GM18520 (cell line): ENCODE results near the gene IL18RAP.

Experiments used
- ATAC-seq: cut with Tn5 transposase; IDR thresholded peaks from one replicate; pipeline ENCODE4 v1.9.1; 2021; ENCODE audit not compliant: unreplicated experiment

IL18RAP gene

DNA sequence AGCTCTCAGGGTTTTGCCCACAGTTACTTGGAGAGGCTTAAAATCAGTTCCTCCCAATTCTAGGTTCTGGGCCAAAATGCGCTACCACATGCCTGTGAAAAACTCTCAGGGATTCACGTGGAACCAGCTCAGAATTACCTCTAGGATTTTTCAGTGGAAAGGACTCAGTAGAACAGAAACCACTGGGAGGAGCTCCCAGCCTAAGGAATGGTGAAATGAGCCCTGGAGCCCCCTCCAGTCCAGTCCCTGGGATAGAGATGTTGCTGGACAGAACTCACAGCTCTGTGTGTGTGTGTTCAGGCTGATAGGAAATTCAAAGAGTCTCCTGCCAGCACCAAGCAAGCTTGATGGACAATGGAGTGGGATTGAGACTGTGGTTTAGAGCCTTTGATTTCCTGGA, 29.0 kb downstream of the IL18RAP start:
- no peak for ATAC-seq

- ATAC-seq = no peak
Observed at GRCh38 chr2:102453501-102453900, 30.5 kb downstream of the IL18RAP start.

DNA sequence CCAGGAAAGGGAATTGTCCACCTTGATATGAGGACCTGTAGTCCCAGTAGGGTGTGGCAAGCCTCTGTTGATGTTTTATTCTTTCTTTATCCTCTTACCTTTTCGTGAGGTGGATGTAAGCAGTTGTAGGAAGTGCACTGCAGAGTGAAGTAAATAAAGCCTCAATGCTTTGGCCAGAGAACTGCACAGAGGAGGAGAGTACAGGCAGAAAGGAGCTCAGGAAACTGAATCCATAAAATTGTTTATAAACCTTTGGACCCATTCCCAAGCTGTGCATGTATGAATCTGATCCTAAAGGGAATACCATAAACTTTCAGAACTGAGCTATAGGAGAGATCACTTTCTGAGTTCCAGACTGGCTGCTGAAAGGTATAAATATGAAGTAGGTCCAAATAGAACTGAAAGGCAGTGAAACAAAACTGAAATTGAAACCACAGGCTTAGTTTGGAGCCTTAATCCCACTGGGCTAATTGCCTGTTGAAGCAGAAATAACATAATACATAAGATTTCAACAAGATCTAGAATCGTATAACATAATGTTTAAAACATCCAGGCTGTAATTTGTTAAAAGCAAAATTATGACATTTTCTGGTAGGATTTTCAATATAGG, 32.2 kb downstream of the IL18RAP start:
- no peak for ATAC-seq

DNA sequence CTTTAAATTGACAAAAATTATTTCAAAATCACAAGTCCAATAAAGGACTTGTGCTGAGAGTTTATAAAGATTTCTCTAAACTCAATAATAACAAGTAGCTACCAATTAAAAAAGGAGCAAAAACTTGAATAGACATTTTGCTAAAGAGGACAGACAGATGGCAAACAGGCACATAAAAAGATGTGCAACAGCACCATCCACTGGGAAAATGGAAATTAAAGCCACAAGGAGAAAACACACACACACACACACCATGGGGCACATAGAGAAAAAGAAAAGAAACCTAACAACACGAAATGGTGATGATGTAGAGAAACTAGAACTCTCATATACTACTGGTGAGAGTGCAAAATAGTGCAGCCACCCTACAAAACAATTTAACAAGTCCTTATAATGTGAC, 37.5 kb downstream of the IL18RAP start:
- ATAC-seq = no peak

GRCh38 chr2:102461188-102461587, 38.2 kb downstream of the IL18RAP start:
- ATAC-seq = no peak

DNA sequence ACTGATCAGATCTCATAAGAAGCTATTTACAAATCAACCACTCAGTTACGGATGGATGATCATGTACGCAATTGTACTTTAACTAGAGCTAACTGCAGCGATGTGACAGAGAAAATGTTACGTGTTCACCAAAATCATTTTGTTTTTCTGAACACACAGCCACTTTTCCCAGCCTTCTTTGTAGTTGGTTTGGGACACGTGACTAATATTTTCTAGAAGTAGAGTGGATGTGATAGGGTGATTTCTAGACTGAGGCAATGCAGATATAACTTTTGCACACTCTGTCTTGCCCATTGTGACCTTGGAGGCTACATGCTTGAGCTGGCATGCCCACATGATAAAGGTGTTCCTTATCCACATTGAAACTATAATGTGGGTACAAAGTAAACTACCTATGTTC, 40.2 kb downstream of the IL18RAP start:
- ATAC-seq = no peak

DNA sequence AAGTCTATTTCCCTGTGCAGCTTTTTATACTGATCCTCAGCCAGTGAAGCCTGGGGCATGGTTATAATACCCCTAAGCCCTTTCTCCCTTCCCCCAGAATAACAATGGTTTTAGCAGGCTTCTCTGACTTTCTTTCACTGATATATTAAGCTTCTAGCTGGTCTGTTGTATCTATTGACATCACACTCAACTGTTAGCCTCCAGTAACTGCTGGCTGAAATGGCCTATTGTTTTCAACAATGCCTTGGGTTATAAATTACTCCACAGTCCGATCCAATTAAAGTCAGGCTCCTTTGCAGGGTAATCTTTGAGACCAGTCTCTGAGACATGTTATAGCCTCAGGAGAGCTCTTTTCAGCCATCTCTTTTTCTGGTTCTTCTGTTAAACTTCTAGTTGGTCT, 47.2 kb downstream of the IL18RAP start:
- ATAC-seq = no peak

- ATAC-seq = no peak
Observed at GRCh38 chr2:102473020-102473419, 50.1 kb downstream of the IL18RAP start, which contains the start of gene SLC9A4. SLC9A4 (plus strand) TSS chr2:102473226; CDS start chr2:102473760, 534 bp downstream.

DNA sequence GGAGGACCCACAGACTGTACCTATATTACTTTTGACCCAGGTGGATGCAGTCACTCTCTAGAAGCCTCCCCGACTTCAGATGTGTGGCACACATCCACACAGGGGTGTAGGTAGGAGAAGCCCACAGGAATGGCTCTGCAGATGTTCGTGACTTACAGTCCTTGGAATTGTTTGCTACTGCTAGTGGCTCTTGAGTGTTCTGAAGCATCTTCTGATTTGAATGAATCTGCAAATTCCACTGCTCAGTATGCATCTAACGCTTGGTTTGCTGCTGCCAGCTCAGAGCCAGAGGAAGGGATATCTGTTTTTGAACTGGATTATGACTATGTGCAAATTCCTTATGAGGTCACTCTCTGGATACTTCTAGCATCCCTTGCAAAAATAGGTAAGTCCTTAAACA, 50.7 kb downstream of the IL18RAP start:
- no peak for ATAC-seq

GRCh38 chr2:102474785-102475184, 51.8 kb downstream of the IL18RAP start:
- no peak for ATAC-seq

DNA sequence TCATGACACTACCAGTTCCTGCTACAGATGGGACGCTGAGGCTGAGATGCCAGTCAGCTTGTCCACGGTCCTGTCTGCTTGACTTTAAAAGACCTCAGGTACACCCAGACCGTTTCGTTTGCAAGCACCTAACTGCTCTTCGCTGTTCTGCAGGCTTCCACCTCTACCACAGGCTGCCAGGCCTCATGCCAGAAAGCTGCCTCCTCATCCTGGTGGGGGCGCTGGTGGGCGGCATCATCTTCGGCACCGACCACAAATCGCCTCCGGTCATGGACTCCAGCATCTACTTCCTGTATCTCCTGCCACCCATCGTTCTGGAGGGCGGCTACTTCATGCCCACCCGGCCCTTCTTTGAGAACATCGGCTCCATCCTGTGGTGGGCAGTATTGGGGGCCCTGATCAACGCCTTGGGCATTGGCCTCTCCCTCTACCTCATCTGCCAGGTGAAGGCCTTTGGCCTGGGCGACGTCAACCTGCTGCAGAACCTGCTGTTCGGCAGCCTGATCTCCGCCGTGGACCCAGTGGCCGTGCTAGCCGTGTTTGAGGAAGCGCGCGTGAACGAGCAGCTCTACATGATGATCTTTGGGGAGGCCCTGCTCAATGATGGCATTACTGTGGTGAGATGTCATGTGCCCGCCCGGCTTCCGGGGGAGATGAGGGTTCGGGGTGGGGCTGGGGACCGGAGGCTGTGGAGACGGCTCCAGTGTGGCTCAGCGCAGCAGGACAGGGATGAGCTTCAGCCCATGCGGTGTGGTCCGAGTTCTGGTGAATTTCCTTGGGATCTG, 55.9 kb downstream of the IL18RAP start:
- no peak for ATAC-seq

DNA sequence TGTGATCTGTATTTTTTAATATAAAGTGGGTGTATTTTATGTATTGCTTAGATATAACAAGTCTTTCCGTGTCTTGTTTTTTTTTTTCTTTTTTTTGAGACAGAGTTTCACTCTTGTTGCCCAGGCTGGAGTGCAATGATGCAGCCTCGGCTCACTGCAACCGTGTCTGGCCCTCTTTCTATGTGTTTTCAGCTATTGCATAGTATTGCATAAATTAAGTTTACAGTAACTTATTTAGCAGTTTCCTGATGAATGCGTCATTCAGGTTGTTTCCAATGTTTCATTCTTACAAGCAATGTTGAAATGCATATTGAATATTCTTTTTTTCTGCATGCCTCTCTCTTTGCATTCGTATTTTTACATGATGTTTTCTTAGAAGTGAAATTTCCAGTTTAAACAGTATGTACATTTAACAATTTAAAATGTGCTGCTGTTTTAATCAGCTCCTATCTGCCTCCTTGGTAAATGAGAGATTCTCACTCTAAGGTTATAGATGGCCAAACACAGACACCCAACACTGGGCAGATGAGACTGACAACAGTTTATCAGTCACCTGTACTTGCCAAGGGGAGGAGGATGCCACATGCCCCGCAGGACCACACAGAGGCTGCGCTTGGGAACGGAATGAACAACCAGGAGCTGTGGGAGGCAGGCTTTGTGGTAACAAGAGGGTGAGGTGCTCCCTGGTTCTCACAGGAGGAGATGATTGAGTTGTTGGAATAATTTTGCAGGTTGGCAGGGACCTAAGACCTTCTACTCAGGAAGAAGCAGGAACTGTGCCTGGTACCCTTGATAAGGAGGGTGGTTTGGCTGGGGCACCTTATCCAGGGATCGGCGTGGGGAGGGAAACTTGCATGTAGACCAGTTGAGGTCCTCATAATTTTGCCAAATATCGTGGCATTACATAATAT, 57.6 kb downstream of the IL18RAP start:
- no peak for ATAC-seq

GRCh38 chr2:102481931-102482330, 59.0 kb downstream of the IL18RAP start:
- no peak for ATAC-seq

- ATAC-seq = no peak
Observed at GRCh38 chr2:102483086-102483485, 60.1 kb downstream of the IL18RAP start.

DNA sequence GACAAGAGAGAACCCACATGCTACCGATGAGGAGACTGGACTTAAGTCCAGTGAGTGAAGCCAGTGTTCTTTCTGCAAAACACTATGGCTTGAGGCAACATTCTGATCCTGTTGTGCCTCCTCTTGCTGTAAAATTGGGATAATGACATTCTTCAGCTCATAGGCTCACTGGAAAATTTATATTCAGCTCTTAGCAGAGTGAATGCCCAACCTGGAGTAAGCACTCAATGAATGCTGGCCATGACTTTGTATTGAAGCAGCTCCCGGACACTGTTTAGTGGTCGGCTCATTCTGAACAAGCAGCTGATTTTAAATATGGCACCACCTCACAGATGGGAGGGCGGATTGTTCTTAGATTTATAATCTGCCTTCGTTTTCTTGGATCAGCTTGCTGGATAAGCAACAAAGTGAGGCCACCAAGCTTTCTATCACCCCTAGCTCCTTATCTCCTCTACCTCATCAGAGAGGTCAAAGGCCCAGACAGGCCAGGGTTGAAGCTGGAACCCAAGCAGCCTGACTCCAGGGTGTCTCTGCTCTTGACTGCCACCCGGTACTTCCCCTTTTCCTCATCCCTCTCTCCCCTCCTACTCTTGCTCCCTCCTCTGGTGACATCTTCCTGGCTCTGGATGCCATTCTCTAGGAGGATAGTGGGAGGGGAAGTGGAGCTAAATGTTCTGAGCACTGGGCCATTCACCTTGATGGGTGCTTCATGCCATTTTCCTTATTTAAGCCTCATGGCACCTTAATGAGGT, 61.5 kb downstream of the IL18RAP start:
- ATAC-seq = no peak

DNA sequence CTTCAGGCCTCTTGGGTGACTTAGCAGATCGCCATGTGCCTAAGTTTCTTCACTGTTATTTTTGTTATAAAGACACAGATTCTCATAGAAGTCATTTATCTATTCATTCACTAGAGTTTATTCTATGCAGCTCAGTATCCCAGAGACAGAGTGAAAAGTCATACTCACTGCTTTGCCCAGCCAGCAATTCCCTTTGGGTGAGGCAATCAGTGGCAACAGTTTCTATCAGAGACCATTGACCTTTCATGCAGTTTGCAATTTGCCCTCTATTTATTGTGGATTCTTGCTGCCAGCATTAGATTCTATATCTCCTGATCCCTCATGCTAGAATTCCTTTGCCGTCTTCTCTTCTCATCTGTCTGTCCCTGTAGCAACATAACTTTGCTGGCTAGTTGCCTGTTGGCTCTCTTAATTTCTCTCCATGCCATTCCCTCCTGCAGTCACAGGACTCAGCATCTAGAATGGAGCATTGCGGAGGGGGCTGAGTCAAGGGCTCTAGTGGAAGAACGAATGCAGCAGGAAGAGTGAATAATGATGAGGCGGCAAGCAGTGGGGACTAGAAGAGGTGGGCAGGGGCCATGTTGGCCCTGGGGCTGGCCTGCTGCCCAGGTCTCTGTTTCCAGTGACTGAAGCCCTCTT, 62.3 kb downstream of the IL18RAP start:
- no peak for ATAC-seq

DNA sequence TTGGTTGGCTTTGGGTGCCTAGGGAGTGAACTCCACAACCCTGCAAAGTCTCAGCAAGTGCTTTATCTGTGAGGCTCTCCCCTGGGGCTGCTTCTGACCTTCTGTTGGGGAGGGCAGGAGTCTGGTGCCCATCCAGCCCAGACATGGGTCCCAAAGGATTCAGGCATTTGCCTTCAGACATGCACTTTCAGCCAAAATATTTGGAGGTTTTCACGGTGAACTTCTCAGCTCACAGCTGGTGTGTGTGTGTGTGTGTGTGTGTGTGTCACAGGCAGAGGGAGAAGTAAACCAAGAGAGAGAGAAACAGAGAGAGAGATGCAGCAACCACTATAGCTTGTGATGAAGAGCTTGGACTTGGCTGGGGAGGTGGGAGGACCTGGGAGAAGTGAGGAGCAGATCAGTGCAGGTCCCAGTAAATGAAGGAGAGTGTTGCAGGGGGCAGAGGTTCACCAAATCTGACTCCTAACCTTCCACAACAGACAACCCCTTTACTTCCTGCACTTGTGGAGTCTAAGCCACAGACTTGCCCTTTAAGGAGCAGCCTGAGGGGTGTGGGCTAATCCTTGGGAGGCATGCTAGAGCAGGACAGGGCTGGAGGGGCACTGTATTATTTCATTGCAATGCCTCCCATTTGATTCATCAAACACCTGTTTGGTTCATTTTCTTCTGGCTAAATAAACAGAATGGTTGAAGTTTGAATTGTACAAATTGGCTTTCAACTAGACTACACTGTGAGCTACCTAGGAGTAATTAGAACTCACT, 64.2 kb downstream of the IL18RAP start:
- ATAC-seq = no peak

DNA sequence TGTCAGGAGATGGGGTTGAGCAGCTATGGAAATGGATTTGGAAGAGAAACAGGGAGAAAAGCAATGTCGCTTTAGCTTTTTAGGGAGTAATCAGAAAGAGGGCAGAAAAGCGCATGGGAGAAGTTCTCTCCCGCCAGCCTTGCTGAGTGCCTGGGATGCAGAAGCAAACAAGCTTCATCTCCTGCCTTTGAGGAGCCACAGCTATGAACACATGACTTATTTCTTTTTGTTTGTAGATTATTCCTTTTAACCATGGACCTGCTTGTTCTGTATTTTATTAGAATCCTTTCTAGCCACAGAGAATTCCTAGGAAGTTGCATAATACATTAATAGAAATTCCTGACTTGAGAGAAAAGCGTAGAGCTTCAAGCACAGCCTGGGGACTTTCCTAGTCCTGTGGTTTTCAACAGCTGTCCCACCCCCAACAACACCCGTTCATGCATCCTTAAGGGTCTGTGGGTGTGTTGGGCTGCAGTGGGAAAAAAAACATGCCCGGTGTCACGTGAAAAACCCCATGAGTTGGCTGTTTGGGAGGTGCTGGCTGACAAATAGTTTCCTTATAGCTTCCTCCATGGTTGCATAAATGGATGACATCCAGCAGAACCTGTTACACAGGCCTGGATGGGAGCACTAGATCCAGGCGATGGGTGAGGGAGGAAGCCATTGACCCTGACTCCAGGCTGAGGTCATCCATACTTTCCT, 65.0 kb downstream of the IL18RAP start:
- no peak for ATAC-seq

DNA sequence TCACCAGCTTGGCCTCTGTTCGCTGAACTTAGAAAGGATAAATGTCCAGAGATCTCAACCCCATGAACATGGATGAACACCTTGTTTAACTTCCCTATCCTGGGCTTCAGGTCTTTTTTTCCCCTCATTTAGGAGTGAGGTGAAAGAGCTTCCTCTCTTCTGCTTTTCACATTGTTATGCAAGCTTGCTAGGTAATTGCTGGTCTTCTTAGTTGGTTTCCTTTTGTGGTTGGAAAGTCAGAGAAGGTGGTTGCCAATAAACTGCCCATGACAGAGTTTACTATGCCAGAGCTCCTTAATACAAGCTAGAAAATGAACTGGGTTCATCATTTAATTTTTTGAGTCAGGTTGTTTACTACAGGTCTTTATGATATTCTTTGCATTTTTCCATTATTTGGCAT, 66.7 kb downstream of the IL18RAP start:
- ATAC-seq = no peak
